Parathyroid adenoma (tissue), 2 donors: Measurements from ENCODE around the gene TSC2.

Source experiments
- H2AFZ ChIP-seq: fragments of 300-600 bp; sonication (generic); one replicate; pipeline ENCODE4 v1.7.0; 2017; ENCODE audit warnings: antibody characterized with exemption, mild to moderate bottlenecking
- H3K27ac ChIP-seq: fragments of 300-600 bp; sonication (generic); one replicate; pipeline ENCODE4 v1.7.0; 2017
- H3K27me3 ChIP-seq: fragments of 300-600 bp; sonication (generic); one replicate; pipeline ENCODE4 v1.7.0; 2017; ENCODE audit warnings: low read length; ENCODE audit not compliant: control insufficient read depth, insufficient read depth
- H3K36me3 ChIP-seq: fragments of 300-600 bp; sonication (generic); one replicate; pipeline ENCODE4 v1.7.0; 2017; ENCODE audit warnings: low read length; ENCODE audit not compliant: control insufficient read depth, insufficient read depth
- H3K4me1 ChIP-seq: fragments of 300-600 bp; sonication (generic); one replicate; pipeline ENCODE4 v1.7.0; 2017; ENCODE audit warnings: control low read depth
- H3K4me2 ChIP-seq: fragments of 300-600 bp; sonication (generic); one replicate; pipeline ENCODE4 v1.7.0; 2017; ENCODE audit warnings: low read length
- H3K4me3 ChIP-seq: fragments of 300-600 bp; sonication (generic); one replicate; pipeline ENCODE4 v1.7.0; 2017; ENCODE audit warnings: low read depth, low read length
- H3K79me2 ChIP-seq: fragments of 300-600 bp; sonication (generic); one replicate; pipeline ENCODE4 v1.7.0; 2017; ENCODE audit warnings: control low read depth
- H3K9ac ChIP-seq: fragments of 300-600 bp; sonication (generic); one replicate; pipeline ENCODE4 v1.7.0; 2017; ENCODE audit warnings: mild to moderate bottlenecking
- H3K9me3 ChIP-seq: fragments of 300-600 bp; sonication (generic); one replicate; pipeline ENCODE4 v1.7.0; 2017; ENCODE audit warnings: low read length; ENCODE audit not compliant: control insufficient read depth
- CTCF ChIP-seq: fragments of 300-600 bp; sonication (generic); IDR thresholded peaks from one replicate; pipeline ENCODE4 v1.7.0; 2017; ENCODE audit warnings: antibody characterized with exemption, mild to moderate bottlenecking
- donor health status: primary hyperparathyroidism.

Gene TSC2

DNA sequence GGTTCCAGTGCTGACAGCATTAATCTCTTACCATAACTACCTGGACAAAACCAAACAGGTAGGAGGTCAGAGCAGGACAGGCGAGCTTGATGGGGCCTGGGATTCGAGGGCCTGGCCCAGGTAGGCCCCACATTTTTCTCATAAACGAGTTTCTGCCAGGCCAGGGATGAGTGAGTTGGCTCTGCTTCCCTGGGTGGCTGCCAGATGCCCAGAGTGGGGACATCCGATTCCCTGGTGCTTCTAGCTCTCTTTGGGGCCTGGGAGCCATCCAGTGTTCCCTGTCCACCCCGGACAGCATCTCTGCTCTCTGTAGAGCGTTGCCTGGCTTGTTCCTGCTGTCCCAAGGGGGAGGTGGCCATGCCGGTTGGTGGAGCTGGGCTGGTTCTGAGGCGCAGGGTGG lies 25.1 kb downstream of the TSC2 start:
- Histone ChIP-seq H3K4me1 (no peaks in the 10 kb centered on the region), H3K27ac (no peak overlapping the region), H3K9ac (no peak overlapping the region), H3K36me3 (no peaks in the 10 kb centered on the region), H3K4me3 (no peak overlapping the region), H3K9me3 (no peaks in the 10 kb centered on the region), H3K79me2 (peaks cover 4% of the 10 kb centered on the region), H2AFZ (no peak overlapping the region), H3K27me3 (no peaks in the 10 kb centered on the region), H3K4me2 (no peak overlapping the region)
- no peak for TF ChIP-seq CTCF

GRCh38 chr16:2074071-2074470 lies 26.3 kb downstream of the TSC2 start:
- no peak for TF ChIP-seq CTCF
- Histone ChIP-seq H3K79me2 (peaks cover 4% of the 10 kb centered on the region), H3K27me3 (no peaks in the 10 kb centered on the region), H3K4me3 (no peak overlapping the region), H3K9ac (no peak overlapping the region), H3K4me2 (no peak overlapping the region), H3K4me1 (no peaks in the 10 kb centered on the region), H3K36me3 (no peaks in the 10 kb centered on the region), H3K27ac (no peak overlapping the region), H2AFZ (no peak overlapping the region), H3K9me3 (no peaks in the 10 kb centered on the region)

GRCh38 chr16:2075631-2076030 lies 27.8 kb downstream of the TSC2 start:
- Histone ChIP-seq H3K27ac (no peak overlapping the region), H3K36me3 (no peaks in the 10 kb centered on the region), H3K9ac (no peak overlapping the region), H3K79me2 (peaks cover 4% of the 10 kb centered on the region), H2AFZ (no peak overlapping the region), H3K4me3 (no peak overlapping the region), H3K27me3 (no peaks in the 10 kb centered on the region), H3K9me3 (no peaks in the 10 kb centered on the region), H3K4me2 (no peak overlapping the region), H3K4me1 (no peaks in the 10 kb centered on the region)
- TF ChIP-seq CTCF: no peak

- H3K9me3 ChIP-seq: no peaks in the 10 kb centered on the region
- H3K36me3 ChIP-seq: no peaks in the 10 kb centered on the region
- H3K27me3 ChIP-seq: no peaks in the 10 kb centered on the region
- no peak overlapping the region for H2AFZ ChIP-seq
- no peak overlapping the region for H3K4me2 ChIP-seq
- TF ChIP-seq CTCF: no peak
- no peaks in the 10 kb centered on the region for H3K4me1 ChIP-seq
- H3K9ac ChIP-seq: no peak overlapping the region
- no peak overlapping the region for H3K4me3 ChIP-seq
- peaks cover 4% of the 10 kb centered on the region for H3K79me2 ChIP-seq
- no peak overlapping the region for H3K27ac ChIP-seq
Measured at GRCh38 chr16:2076072-2076865, 28.5 kb downstream of the TSC2 start.

GRCh38 chr16:2077016-2077415 lies 29.2 kb downstream of the TSC2 start:
- Histone ChIP-seq H3K27ac (no peak overlapping the region), H3K9me3 (no peaks in the 10 kb centered on the region), H3K79me2 (peaks cover 4% of the 10 kb centered on the region), H2AFZ (no peak overlapping the region), H3K4me2 (no peak overlapping the region), H3K36me3 (no peaks in the 10 kb centered on the region), H3K4me3 (no peak overlapping the region), H3K4me1 (no peaks in the 10 kb centered on the region), H3K9ac (no peak overlapping the region), H3K27me3 (no peaks in the 10 kb centered on the region)
- TF ChIP-seq CTCF: no peak
